GM21367 (cell line): Measurements from ENCODE around the gene HJURP.
"Not testable (repeated sequence)": the region's sequence is repeated elsewhere in the genome, so short reads cannot be mapped to it uniquely, and the experiment has no call there.

Experiments
- ATAC-seq: cut with Tn5 transposase; IDR thresholded peaks from one replicate; pipeline ENCODE4 v1.9.1; 2021; ENCODE audit not compliant: unreplicated experiment

The HJURP gene, protein sequence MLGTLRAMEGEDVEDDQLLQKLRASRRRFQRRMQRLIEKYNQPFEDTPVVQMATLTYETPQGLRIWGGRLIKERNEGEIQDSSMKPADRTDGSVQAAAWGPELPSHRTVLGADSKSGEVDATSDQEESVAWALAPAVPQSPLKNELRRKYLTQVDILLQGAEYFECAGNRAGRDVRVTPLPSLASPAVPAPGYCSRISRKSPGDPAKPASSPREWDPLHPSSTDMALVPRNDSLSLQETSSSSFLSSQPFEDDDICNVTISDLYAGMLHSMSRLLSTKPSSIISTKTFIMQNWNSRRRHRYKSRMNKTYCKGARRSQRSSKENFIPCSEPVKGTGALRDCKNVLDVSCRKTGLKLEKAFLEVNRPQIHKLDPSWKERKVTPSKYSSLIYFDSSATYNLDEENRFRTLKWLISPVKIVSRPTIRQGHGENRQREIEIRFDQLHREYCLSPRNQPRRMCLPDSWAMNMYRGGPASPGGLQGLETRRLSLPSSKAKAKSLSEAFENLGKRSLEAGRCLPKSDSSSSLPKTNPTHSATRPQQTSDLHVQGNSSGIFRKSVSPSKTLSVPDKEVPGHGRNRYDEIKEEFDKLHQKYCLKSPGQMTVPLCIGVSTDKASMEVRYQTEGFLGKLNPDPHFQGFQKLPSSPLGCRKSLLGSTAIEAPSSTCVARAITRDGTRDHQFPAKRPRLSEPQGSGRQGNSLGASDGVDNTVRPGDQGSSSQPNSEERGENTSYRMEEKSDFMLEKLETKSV

GRCh38 chr2:233854241-233854981 is at the start of gene HJURP:
TSS of gene HJURP (minus strand) at chr2:233854535. CDS start at chr2:233854500, 35 bp downstream.
- peak; percentile 94 for ATAC-seq

GRCh38 chr2:233901884-233902283 is 47.5 kb upstream of the HJURP start:
- no peak for ATAC-seq

DNA sequence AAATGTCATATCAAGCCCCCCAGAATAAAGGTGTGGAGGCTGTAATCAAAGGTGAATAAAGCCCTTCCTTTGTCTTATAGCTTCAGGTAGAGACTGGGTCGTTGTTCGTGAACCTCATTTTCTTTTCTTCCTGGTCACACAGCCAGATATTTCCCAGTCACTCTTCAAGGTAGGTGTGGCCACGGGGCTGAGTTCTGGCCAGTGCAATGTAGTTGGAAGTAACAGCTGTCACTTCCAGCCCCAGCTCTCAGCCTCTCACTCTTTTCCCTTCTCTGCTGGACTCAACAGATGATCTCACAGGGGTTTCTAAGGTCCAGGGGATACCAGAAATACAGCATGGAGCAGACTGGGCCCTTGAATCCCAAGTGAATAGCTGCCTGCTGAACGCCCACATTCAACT is 47.0 kb upstream of the HJURP start:
- no peak for ATAC-seq

GRCh38 chr2:233896253-233896652 is 41.9 kb upstream of the HJURP start:
- ATAC-seq = not testable (repeated sequence)

- no peak for ATAC-seq
These were observed 38.5 kb upstream of the HJURP start for GRCh38 chr2:233892793-233893192.

DNA sequence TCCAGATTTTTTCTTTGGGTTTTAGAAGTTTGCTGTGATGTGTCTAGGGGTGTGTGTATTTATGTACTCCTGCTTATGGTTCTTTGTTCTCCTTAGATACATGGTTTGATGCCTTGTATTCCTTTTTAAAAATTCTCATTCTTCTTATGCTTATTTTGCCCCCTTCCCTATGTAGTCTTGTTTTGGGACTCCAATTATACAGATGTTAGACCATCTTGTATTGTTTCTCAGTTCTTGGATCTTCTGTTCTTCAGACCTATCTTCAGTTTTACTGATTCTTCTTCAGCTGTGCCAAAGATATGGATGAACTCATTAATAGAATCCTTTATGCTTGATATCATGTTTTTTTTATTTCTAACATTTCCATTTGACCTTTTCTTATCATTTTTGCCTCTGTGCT is 28.0 kb upstream of the HJURP start:
- no peak for ATAC-seq

DNA sequence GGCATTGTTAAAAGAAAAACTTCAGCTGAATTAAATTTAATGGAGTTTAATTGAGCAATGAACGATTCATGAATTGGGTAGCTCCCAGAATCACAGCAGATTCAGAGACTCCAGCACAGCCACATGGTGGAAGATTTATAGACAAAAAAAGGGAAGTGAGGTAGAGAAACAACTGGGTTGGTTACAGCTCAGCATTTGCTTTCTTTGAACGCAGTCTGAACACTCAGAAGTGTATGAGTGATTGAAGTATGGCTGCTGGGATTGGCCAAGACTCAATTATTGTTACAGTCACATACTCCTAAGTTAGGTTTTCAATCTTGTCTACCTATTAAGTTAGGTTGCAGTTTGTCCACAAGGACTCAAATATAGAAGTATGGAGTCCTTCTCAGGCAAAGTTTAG is 17.8 kb upstream of the HJURP start:
- ATAC-seq = not testable (repeated sequence)

DNA sequence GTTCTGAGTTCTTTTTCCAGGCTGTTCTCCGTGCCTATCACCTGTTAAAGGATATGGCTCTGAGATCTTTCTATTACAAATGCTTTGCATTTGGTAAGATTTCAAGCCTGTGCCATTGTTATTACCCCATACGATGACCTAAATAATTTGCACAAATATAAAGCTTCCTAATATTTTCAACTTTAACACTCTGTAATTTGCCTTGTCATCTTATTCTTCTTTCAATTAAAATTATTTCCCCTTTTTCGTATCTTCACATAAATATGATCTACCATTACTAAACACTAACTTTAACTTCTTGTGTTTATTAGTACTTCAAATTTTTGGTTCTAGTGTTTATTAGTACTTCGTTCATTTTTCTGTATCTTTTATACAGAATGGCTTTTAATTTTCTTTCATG is 17.1 kb upstream of the HJURP start:
- ATAC-seq = no peak

DNA sequence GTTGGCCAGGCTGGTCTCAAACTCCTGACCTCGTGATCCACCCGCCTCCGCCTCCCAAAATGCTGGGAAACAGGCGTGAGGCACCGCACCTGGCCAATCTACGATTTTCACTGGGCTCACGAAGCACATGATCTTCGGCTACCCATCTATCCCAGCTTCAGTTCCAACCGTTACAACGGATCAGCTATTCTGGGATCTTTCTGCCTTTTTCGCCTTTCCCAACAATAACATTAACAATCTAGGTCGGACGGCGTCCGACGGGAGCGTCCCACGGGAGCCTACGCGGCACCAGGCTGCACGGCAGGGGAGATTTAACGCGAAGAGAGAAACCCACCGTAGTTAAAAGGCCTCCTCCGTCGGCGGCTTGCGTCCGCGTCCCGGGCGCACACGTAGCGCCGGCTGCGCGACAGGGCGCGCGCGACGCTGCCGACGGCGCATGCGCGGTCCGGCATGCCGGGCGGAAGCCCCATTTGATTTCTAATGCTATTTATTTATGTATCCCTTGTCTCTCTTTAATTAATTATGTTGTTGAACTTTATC is 13.7 kb upstream of the HJURP start, which contains the start of gene MSL3B:
TSS of gene MSL3B (minus strand) at position 394 of the 540 bp plus-strand sequence.
- peak; percentile 73 for ATAC-seq

GRCh38 chr2:233866479-233866878 is 12.1 kb upstream of the HJURP start:
- ATAC-seq = no peak

GRCh38 chr2:233865838-233866237 is 11.5 kb upstream of the HJURP start:
- no peak for ATAC-seq

- no peak for ATAC-seq
These were observed 8.0 kb upstream of the HJURP start for GRCh38 chr2:233862261-233862768.

- ATAC-seq = no peak
These were observed 4.0 kb upstream of the HJURP start for GRCh38 chr2:233858331-233858730.

DNA sequence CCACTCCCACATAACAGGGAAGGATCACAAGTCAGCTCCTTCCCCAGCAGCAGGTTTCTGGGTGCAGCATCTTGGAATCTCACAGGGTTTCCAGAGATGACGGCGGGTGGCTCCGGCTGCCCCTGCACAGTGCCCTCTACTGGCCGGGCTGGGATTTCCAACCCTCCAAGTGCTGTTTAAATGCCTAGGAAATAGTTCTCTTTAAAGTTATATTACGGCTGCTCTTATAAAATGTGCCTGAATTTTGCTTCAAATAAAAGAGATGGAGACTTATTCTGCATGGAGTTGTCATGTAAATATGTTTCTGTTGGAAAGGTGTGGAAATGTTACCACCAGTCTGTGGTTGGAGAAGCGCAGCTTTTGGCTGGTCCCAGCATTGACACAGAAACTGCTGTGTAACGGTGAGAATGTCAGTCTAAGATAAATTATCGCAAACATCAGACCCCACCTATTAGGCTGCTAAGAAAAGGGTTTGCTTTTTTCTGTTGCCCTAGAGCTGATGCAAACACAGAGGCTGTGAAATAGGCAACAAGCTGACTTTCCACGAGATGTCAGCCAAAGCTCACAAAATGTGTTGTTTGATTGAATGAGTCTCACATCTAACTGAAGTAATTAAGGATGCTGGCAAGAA is 3.3 kb upstream of the HJURP start:
- ATAC-seq = no peak

GRCh38 chr2:233856184-233856583 is 1.8 kb upstream of the HJURP start:
- ATAC-seq = no peak

DNA sequence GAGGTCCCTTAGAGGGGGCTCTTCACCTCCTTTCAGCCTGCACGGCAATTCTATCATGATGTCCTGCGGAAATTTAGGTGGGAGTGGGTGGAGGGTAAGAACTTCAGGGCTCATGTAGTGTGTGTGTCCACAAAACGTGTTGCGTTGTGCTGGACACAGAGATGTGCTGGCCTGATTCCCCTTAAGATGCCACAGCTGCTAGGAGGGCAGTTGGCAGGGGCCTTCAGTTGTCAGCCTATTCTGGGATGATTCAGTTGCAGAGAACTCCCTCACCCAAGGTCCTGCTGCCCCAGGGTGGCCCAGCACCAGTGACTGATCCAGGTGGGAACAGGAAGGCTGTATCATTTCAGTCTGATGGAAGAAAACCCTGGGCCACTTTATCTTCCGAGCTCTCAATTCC is 1.0 kb upstream of the HJURP start:
- no peak for ATAC-seq

GRCh38 chr2:233853883-233854240 is 473 bp downstream of the HJURP start:
- no peak for ATAC-seq

GRCh38 chr2:233853353-233853752 is 982 bp downstream of the HJURP start:
- ATAC-seq = no peak

DNA sequence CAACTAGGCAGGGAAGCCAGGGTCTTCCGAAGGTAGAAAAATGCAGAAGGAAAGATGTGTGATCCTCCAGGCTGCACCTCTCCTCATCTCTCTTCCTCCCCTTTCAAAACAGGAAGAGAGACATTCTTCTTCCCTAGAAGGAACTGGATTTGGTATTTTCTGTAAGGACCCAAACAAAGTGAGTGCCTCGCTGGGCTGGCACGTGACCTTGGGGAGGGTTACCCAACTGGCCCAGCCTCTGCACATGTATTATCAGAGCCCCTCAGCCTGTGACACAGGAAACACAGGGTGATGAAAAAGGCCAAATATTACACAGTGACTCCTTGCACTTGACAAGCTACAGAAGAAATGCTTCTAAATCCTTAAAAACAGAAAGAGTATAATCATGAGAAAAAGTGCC is 2.3 kb downstream of the HJURP start:
- ATAC-seq = no peak

DNA sequence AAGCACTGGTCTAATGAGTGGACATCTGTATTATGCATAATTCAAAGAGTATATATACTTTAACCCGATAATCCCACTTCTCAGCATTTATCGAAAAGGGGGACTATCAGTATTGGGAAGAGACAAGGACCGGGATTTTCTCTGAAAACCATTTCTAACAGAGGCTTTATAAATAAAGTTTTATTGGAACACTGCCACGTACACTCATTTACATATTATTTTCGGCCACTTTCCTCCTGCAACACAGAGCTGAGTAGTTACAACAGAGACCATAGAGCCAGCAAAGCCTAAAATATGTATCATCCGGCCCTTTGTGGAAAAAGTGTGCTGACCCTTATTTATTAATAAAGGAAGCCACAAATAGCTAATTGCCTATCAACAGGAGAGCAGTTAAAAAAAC is 3.2 kb downstream of the HJURP start:
- ATAC-seq = no peak

DNA sequence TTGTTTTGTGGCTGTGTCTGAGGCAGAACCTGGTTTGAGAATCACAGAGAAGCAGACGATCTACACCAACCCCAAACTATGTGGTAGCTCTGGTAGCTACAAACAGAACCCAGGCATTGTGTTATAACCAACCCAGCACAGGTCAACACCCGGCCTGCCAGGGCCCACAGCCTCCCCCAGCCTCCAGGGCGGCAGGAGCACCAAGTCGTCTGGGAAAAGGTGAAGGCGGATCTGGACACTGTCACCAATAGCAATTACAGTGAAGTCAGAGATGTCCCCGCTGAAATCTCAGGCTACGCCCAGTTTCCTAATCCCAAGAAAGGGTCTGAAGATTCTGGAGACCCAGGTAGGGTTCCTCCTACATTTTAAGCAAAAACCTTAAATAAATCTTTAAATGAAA is 3.6 kb downstream of the HJURP start:
- ATAC-seq = no peak
